ENCODE data around the gene MDM4.

The MDM4 gene

DNA sequence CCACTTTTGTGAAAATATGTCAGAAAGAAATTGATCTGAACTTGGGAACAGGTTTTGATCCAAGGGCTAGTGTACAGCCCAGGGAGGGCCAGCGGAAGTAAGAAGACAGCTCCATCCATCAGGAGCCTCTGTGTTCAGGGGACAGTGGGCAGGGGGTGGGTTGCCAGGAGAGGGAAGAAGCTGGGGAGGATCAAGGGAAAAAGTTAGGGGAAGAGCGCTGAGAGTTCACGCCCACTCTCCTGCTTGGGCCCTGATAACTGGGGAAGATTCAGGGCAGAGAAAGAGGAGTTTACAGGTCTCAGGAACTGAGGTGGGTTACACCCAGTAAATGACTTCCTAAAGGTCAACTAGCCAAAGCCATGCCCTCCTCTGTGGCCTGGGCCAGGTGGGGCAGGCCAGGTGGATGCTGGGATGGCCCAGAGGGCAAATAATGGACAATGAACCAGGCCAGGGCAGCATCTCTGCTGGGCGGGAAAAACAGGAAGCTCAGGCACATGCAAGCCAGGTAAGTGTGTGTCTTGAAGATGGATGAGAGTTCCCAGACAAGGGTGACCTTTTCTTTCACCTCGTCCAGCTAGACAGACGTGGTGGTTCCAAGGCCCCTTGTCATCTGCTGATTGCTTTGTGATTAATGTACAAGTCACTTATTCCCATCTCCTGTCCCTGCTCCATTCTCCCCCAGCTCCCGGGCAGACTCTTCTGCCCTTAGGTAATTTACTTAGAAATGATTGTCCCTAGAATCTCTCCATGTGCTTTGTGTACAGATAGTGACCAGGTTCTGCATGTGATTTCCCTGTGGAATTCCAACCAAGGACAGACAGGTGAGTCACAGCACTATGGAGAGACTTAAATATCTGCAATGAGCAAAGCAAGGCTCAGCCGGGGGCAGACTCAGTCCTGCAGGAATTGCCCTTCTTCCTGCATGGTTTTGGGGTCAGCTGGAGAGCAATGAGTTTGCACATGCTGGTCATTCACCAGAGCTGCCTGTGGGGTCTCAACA, 57.0 kb downstream of the MDM4 start:
- Mint-ChIP-seq H3K9me3 (no peaks in the 10 kb centered on the region), H3K36me3 (peaks cover 8% of the 10 kb centered on the region), H3K4me3 (no peak overlapping the region), H3K27ac (no peak overlapping the region), H3K27me3 (no peaks in the 10 kb centered on the region), H3K4me1 (peaks cover 3% of the 10 kb centered on the region)

DNA sequence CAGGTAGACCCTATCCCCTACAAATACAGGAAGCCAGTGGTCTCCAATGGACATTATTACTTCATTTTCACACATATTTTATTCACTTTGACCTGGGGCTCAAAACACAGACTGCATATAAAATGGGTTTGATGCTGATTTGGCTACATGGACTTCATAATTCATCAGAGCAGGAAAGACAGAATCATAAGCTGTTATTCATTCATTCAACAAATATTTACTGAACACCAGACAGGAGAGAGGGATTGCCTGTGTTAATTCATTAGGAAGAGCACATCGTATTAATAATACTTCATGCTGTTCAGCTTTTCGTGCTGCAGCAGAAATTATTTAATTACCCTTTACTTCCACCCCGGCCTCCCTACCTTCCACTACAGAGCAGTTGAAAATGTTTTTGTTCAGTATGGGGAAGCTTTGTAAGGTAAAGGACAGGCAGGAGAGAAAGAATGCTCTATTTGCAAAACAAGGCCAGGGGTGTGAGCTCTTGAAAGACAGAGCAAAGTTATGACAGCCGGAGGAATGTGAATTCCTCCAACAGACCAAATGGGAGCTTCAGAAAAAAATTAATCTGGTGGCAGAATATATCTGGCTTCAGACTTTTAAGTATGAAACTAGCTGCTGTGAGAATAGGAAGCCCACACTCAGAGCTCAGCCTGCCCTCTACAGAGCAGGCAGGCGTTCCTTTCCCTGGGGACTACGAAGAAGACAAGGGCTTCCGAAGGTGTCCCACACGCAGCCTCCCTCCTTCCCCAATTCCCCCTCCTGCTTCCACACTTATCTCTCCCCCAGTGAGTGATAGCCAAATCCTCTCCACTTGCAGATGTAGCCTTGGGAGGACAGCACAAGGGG, 58.0 kb downstream of the MDM4 start:
- Mint-ChIP-seq H3K27me3 (no peaks in the 10 kb centered on the region), H3K27ac (no peak overlapping the region), H3K4me3 (no peak overlapping the region), H3K36me3 (peaks cover 8% of the 10 kb centered on the region), H3K4me1 (peaks cover 14% of the 10 kb centered on the region), H3K9me3 (no peaks in the 10 kb centered on the region)

DNA sequence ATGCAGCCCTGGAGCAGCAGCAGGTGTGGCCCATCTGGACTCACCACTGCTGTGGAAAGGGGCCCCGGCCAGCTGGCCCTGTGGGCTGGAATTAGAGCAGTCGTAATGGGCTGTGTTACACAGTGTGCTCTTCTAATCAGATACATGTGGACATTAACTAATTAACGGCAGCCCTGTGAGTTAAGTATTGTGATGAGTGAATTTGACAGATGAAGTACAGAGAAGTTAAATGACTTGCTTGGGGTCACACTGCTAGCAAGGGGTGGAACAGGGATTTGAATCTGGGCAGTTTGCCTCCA, 58.6 kb downstream of the MDM4 start:
- no peak overlapping the region for H3K4me3 Mint-ChIP-seq
- H3K36me3 Mint-ChIP-seq: peaks cover 7% of the 10 kb centered on the region
- peak overlapping the region; percentile 65 for H3K27ac Mint-ChIP-seq
- no peaks in the 10 kb centered on the region for H3K9me3 Mint-ChIP-seq
- peaks cover 19% of the 10 kb centered on the region for H3K4me1 Mint-ChIP-seq
- H3K27me3 Mint-ChIP-seq: no peaks in the 10 kb centered on the region

DNA sequence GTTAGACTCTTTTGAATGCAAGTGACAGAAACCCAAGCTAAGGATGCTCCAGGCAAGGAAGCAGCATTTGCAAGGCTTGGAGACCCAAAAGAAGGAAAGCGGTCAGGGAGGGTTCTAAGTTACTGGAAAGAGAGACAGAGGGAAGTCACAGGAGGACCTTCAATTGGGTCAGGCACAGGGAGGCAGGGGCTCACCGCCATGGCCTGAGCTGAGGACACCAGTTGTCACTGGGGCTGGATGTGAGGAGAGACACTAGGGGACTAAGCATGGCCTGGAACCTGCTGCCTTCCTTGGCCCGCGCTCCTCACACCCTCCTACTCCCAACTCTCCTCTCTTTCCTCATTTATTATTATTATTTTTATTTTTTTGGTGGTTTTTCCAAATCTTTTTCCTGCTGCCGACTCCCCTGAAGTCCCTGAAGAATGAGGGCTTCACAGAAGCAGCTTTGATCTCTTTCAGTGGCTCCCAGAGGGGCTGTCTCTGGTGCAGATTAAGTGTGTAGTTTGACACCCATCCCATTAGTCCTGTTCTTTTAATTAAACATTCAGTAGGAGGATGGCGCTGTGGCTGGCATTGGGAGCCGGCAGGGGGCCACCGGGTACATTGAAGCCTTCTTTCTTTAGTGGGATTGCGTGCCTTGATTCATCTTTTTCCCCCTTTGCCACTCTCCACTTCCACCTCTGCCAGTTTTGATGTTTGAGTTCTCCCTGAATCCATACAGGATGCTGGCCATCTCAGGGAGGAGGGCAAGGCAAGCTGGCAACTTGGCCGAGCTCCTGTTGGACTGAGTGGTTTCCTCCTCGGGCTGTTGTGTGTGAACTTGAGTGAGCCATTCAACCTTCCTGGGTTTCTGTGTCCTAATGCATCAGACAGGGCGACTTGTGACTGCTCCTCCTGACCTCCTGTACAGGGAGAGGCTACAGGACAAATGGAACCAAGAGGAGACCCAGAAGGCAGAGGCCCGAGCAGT, 59.3 kb downstream of the MDM4 start:
- H3K4me3 Mint-ChIP-seq: no peak overlapping the region
- no peaks in the 10 kb centered on the region for H3K27me3 Mint-ChIP-seq
- no peaks in the 10 kb centered on the region for H3K9me3 Mint-ChIP-seq
- peak overlapping the region; percentile 65 for H3K27ac Mint-ChIP-seq
- peaks cover 7% of the 10 kb centered on the region for H3K36me3 Mint-ChIP-seq
- peaks cover 26% of the 10 kb centered on the region for H3K4me1 Mint-ChIP-seq

DNA sequence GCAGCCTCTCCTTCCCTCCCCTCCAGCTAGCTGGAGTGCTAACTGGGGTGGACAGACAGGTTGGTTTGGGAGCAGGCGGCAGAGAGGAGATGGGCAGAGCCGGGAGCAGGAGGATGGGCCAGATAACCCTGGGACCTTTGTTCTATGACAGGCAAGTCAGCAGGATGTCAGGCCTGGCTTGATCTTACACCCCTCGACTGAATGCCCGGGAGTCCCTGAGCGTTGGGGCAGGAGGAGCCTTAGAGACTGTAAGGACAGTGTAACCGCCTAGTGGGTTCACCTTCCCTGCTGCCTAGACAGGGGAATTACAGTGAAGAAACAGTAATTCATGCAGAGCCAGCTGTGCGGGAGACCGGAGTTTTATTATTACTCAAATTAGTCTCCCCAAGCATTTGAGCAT, 60.2 kb downstream of the MDM4 start:
- no peak overlapping the region for H3K4me3 Mint-ChIP-seq
- peaks cover 4% of the 10 kb centered on the region for H3K36me3 Mint-ChIP-seq
- H3K4me1 Mint-ChIP-seq: peaks cover 31% of the 10 kb centered on the region
- H3K27ac Mint-ChIP-seq: peak overlapping the region; percentile 20
- H3K9me3 Mint-ChIP-seq: no peaks in the 10 kb centered on the region
- no peaks in the 10 kb centered on the region for H3K27me3 Mint-ChIP-seq

DNA sequence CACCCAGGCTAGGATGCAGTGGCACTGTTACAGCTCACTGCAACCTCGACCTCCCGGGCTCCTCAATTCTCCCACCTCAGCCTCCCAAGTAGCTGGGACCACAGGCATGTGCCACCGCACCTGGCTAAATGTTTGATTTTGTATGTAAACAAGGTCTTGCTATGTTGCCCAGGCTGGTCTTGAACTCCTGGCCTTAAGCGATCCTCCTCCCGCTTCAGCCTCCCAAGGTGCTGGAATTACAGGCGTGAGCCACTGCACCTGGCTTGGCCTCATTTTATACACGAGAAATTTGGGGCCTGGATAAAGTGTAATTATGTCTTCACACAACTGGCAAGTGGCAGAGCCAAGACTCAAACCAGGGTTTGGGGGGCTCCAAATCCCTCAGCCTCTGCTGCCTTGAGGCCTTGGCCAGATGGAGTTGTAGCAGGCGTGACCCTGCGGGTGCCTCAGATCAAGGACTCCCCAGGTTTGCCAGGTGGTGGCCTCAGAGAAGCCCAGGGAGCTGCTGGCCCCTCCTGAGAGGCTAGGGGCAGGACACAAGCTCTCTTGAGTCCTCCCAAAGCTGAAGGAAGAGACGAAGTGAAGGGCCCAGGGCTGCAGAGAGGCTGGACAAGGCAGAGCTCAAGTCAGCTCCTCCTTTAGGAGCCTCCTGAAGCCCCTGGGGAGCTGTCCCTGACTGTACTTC, 61.7 kb downstream of the MDM4 start:
- Mint-ChIP-seq H3K36me3 (peaks cover 6% of the 10 kb centered on the region), H3K27me3 (no peaks in the 10 kb centered on the region), H3K4me1 (peaks cover 36% of the 10 kb centered on the region), H3K27ac (no peak overlapping the region), H3K4me3 (no peak overlapping the region), H3K9me3 (no peaks in the 10 kb centered on the region)

DNA sequence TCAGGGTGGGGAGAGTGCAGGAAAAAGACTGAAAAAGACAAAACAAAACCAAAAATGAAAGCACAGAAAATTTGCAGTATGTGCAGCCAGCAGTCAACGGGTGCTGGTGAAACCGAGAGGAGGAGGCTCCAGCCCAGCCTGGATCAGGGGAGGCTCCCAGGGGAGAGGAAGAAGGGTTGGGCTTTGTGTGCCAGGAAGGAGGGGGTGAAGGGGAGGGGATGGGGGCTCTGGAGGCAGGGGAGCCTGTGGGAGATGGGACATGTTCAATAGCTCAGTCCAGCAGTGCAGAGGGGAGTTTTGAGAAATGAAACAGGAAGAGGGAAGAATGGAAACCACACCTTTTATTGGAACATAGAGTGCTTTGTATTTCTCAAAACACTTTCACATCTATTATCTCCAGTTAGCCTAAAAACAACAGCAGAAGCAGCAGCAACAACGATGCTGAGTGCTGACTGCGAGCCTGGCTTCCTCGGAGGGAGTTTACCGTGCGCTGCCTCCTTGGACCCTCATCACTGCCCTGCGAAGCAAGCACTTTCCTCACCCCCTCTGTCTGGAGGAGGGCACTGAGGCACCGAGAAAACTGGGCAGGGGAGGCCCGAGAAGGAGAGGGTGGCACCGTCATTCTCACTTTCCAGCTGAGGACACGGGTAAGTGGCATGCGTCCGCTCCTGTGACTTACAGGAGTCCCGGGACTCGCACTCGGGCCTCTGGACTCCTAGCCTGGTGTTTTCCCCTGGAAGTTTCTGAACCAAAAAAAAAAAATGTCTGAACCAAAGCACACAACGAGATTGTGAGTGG, 62.9 kb downstream of the MDM4 start:
- Mint-ChIP-seq H3K27me3 (no peaks in the 10 kb centered on the region), H3K4me1 (peaks cover 36% of the 10 kb centered on the region), H3K9me3 (no peaks in the 10 kb centered on the region), H3K4me3 (peak overlapping the region; percentile 79), H3K36me3 (peaks cover 6% of the 10 kb centered on the region), H3K27ac (peak overlapping the region; percentile 96)

DNA sequence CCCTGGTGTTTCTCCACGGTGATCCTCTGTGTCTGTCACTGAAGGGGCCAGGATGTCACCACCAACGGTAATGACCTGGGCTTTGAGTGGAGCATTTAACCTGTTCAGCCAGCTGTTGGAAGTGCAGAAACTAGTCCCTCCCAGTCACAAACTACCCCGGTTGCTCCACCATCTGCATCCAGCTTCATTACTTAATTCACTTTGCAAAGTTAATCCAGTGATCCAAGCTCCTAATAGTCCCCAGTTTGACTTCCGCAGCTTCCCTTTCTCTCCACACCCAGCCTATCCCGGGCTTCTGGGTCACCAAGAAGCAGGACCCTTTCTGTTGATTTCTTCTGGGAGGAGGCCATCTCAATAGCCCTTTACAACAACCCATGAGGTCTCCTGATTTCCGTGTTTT, 63.5 kb downstream of the MDM4 start:
- Mint-ChIP-seq H3K27ac (peak overlapping the region; percentile 92), H3K36me3 (peaks cover 6% of the 10 kb centered on the region)

DNA sequence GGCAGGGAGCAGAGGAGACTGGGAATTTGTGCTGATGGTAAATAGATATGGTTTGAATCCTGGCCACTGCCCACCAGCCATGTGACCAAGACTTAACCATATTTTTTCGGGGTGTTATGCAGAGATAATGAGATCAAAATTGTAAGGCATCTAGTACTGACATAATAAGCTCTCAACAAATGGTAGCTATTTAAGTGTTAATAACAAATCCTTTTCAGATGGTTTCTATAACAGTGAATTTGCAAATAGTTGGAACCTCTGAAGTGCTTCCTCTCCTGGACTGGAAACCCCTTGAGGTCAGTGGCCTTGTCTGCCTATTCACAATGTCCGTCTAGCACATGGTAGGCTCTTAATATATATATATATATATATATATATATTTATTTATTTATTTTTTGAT, 64.7 kb downstream of the MDM4 start:
- Mint-ChIP-seq H3K4me1 (peaks cover 39% of the 10 kb centered on the region), H3K9me3 (no peaks in the 10 kb centered on the region), H3K27me3 (no peaks in the 10 kb centered on the region), H3K27ac (no peak overlapping the region), H3K36me3 (peaks cover 6% of the 10 kb centered on the region), H3K4me3 (no peak overlapping the region)

More for the DNA sequence above, 63.5 kb downstream of the MDM4 start:
- peak overlapping the region; percentile 79 for H3K4me3 Mint-ChIP-seq
- H3K9me3 Mint-ChIP-seq: no peaks in the 10 kb centered on the region
- peaks cover 39% of the 10 kb centered on the region for H3K4me1 Mint-ChIP-seq
- no peaks in the 10 kb centered on the region for H3K27me3 Mint-ChIP-seq

DNA sequence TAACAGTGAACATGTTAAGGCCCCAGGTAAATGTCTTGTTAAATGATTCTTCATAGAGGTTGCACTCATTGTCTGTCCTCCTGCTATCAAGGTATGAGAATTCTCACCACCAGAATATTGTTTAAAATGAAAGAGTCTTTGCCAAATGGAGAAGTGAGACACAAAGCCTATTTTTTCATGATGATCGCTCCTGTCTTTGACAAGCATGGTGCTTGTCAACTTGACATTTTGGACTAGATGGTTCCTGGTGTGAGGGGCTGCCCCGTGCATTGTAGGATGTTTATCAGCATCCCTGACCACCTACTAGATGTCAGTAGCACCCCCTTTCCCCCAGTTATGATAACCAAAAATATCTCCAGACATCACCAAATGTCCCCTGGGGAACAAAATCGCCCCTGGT, 65.6 kb downstream of the MDM4 start:
- Mint-ChIP-seq H3K4me3 (no peak overlapping the region), H3K27me3 (no peaks in the 10 kb centered on the region), H3K27ac (no peak overlapping the region), H3K4me1 (peaks cover 39% of the 10 kb centered on the region), H3K36me3 (peaks cover 8% of the 10 kb centered on the region), H3K9me3 (no peaks in the 10 kb centered on the region)

DNA sequence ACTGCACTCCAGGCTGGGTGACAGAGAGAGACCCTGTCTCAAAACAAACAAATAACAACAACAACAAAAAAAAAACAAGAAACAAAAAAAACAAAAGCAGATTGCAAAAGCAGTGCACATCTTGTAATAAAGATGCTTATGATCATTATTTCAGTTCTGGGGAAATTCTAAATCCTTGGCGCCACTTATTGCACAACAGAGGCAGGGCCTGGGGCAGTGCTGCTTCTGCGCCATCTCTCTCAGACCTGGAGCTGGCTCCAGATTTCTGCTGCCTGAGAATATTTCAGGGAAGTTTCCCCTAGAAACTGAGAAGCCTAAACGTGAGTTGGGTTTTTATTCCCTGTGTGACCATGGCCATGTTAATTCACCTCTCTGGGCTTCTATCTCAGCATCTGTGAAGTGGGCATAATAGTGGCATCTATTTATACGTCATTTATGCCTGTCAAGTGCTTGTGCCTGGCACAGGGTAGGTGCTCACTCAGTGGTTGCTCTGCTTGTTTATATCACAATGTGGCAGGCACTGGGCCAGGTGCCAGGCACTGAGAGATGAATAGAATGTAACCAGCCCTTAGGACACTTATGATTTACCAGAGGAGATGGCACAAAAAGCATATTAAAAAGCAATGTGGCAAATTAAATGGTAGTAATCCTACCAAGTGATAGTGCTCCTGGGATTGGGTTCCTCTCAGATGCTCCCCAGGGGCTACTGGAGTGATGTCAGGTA, 67.9 kb downstream of the MDM4 start:
- Mint-ChIP-seq H3K9me3 (no peaks in the 10 kb centered on the region), H3K27me3 (no peaks in the 10 kb centered on the region), H3K4me1 (peaks cover 27% of the 10 kb centered on the region), H3K36me3 (peaks cover 12% of the 10 kb centered on the region), H3K27ac (no peak overlapping the region), H3K4me3 (no peak overlapping the region)

DNA sequence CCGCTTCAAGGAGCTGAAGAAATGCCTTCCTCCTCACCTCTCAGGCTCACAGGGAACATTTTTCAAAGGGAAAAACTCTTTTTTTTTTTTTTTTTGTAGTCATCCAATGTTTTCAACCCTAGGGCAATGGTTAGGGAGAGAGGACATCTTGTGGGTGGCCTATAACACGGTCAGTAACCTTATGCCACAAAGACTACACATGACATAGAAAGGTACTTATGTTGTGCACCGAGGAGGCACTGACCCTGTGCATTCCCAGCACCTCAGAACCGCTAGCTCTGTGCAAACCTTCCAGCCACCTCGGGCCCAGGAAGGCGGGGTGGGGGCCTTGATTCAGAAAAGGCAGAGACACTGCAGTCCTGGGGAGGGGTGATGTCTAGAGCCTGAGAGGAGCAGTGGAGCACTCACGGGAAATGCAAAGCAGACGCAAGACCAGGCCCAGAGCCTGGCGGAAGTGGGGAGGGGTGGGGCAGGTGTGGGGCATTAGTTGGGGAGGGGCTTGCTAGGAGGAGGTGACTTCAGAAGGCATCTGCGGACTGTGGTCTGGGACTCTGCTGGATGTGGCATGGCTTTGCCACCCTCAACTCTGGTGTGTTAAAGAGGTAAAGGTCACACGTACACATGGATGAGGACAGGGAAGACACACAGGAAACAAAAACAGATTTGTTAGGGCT, 68.6 kb downstream of the MDM4 start:
- no peaks in the 10 kb centered on the region for H3K27me3 Mint-ChIP-seq
- H3K4me3 Mint-ChIP-seq: no peak overlapping the region
- peaks cover 20% of the 10 kb centered on the region for H3K4me1 Mint-ChIP-seq
- H3K27ac Mint-ChIP-seq: no peak overlapping the region
- H3K9me3 Mint-ChIP-seq: no peaks in the 10 kb centered on the region
- H3K36me3 Mint-ChIP-seq: peaks cover 14% of the 10 kb centered on the region

DNA sequence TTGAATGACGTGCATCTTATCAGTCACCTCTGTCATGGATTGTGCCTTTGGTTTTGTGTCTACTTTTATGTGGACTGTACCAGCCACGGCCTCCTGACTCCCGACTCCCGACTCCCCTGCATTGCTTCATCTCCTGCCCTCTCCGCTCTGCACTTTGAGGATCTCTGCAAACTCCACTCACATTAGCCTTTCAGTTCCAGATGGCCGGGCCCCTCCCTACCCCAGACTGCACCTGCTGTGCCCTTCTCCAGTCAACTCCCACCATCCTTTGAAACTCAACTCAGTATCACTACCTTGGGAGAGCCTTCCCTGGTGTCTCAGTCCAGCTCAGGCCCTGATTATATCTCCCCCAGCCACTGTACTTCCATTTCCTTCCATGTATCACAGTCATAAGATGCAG, 71.4 kb downstream of the MDM4 start:
- no peaks in the 10 kb centered on the region for H3K27me3 Mint-ChIP-seq
- no peaks in the 10 kb centered on the region for H3K9me3 Mint-ChIP-seq
- no peak overlapping the region for H3K27ac Mint-ChIP-seq
- no peak overlapping the region for H3K4me3 Mint-ChIP-seq
- H3K36me3 Mint-ChIP-seq: peaks cover 8% of the 10 kb centered on the region
- peaks cover 4% of the 10 kb centered on the region for H3K4me1 Mint-ChIP-seq

Measured in activated naive CD4-positive, alpha-beta T cell treated with anti-CD3 and anti-CD28 coated beads, Interleukin-2, amount 50 U/mL, for 24 hours (primary cell).